ENCODE data around the gene OGN. TPM values are rescaled to one million over a fixed set of nuclear protein-coding genes. Genes with fewer than 3 reads are reported as not detected.

Gene OGN
- total and polyA plus RNA-seq, 2 of the 13 experiments (the other 11 are each of a cell fraction or from before 2014, with no cell fraction given) = not detected

- WGBS (ENCODE audit: low lambda C conversion rate) = 83% methylated on average over 7 of the region's 7 CpGs
- intact Hi-C loops (cut with micrococcal nuclease; ENCODE audit: unreplicated experiment) = no loop called here
- CTCF ChIA-PET (ENCODE audit: low intra/inter-chr PET ratio, low total read pairs) = no interaction called here
- H3K36me3 ChIP-seq (replicated peaks in 1 of 2; ENCODE audit: control insufficient read depth in 1 of 2, insufficient read depth in 2 of 2, low read length in 2 of 2) = no peaks in the 10 kb centered on the region
- no peak overlapping the region for H3K27ac ChIP-seq (ENCODE audit: extremely low read length, insufficient read depth, low read length)
- no peak overlapping the region for H3K4me2 ChIP-seq (ENCODE audit: low read depth, low read length)
- no peak overlapping the region for H3K9ac ChIP-seq (ENCODE audit: insufficient read depth, low read depth, low read length)
- no TSS peak for BruUV-seq (replicated peaks)
- POLR2A ChIA-PET = no interaction called here
- no peaks in the 10 kb centered on the region for H4K20me1 ChIP-seq (ENCODE audit: insufficient read depth, low read length)
- TF ChIP-seq NR0B2 (CRISPR knock-in tag; IDR thresholded peaks at IDR 0.05) (no peak), ZNF235 (CRISPR knock-in tag; IDR thresholded peaks at IDR 0.05; ENCODE audit: borderline replicate concordance) (no peak), ZZZ3 (CRISPR knock-in tag; IDR thresholded peaks at IDR 0.05; ENCODE audit: borderline replicate concordance) (no peak), GFI1 (CRISPR knock-in tag; IDR thresholded peaks at IDR 0.05; ENCODE audit: borderline replicate concordance) (no peak), DPF2 (CRISPR knock-in tag; IDR thresholded peaks at IDR 0.05; ENCODE audit: borderline replicate concordance, low read depth) (no peak), ZMYM3 (CRISPR knock-in tag; IDR thresholded peaks at IDR 0.05) (no peak), STAG1 (CRISPR knock-in tag; IDR thresholded peaks at IDR 0.05) (no peak), ZKSCAN1 (IDR thresholded peaks at IDR 0.05; ENCODE audit: low read length) (no peak), BATF2 (CRISPR knock-in tag; IDR thresholded peaks at IDR 0.05) (no peak), CREB1 (IDR thresholded peaks at IDR 0.05) (no peak), CREB1 (CRISPR knock-in tag; IDR thresholded peaks at IDR 0.05) (no peak), HMGA1 (CRISPR knock-in tag; conservative IDR thresholded peaks at IDR 0.05) (no peak), ZNF136 (CRISPR knock-in tag; IDR thresholded peaks at IDR 0.05; ENCODE audit: low read depth) (no peak), ZNF543 (CRISPR knock-in tag; IDR thresholded peaks at IDR 0.05) (no peak), ZMAT3 (CRISPR knock-in tag; conservative IDR thresholded peaks at IDR 0.05) (no peak)
- in situ Hi-C loops (cut with HindIII; ENCODE audit: extremely low pct_ligation_motif_present, low pct_unique_long_range_greater_than_20kb) = no loop called here
- H3K4me3 ChIP-seq (replicated peaks in 1 of 3; ENCODE audit: insufficient read depth in 1 of 3, low read depth in 2 of 3, low read length in 3 of 3) = no peak overlapping the region
- H3K79me2 ChIP-seq (ENCODE audit: insufficient read depth, low read length) = no peaks in the 10 kb centered on the region
- H3K4me1 ChIP-seq (ENCODE audit: insufficient read depth, low read length) = peaks cover 7% of the 10 kb centered on the region
- H3K27me3 ChIP-seq (ENCODE audit: control insufficient read depth in 1 of 2, insufficient read depth in 2 of 2, low read length in 2 of 2) = no peaks in the 10 kb centered on the region
- H2AFZ ChIP-seq (ENCODE audit: low read length) = no peak overlapping the region
- FAIRE-seq (no peak), DNase-seq (ENCODE audit: low spot score) (no peak), ATAC-seq (no peak)
- no peaks in the 10 kb centered on the region for H3K9me3 ChIP-seq (ENCODE audit: low read length)
These were observed 25.4 kb downstream of the OGN start for GRCh38 chr9:92378865-92379560.

Measured in HepG2 (cell line).